HG02571 (cell line): Measurements from ENCODE around the gene COL4A5.

ENCODE experiments used
- ATAC-seq: cut with Tn5 transposase; IDR thresholded peaks from one replicate; pipeline ENCODE4 v1.9.1; 2021; ENCODE audit warnings: mild to moderate bottlenecking, moderate library complexity; ENCODE audit not compliant: unreplicated experiment

The COL4A5 gene

DNA sequence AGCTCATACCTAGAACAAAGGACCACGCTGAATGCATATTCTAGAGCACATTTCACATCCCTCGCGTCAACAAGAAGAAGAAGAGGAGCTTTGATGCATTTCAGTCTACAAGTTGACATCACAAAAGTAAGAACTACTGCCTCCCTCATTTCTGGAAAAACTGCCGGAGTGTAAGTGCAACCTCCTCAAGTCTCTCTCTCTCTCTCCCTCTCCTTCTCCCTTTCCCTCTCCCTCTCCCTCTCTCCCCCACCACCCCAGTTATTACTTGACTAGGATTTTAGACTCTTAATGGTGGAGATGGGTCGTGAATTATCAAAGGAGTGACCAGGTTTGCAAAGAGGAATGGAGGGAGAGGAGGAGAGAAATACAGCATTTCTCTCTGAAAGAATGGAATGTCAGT lies 298.1 kb downstream of the COL4A5 start:
- ATAC-seq: no peak

- ATAC-seq: no peak
Measured at GRCh38 chrX:108740299-108740774, 300.7 kb downstream of the COL4A5 start.
